GM12878 (cell line): ENCODE measurements around the gene LRRFIP2. TPM values are rescaled to one million over a fixed set of nuclear protein-coding genes. Genes with fewer than 3 reads are reported as not detected.

Experiments
- ATAC-seq: fragments of 200-7000 bp; cut with Tn5 transposase; 3 replicates; pipeline ENCODE4 v1.9.1; 2020; ENCODE audit warnings: mild to moderate bottlenecking, moderate library complexity
- BruUV-seq: library from RNA; stranded (reverse); fragments of 400-500 nt; replicated peaks from 2 replicates; lab custom pipeline; 2021; lab: Mats Ljungman, UMichigan
- CTCF ChIA-PET: fragments of 300-600 bp; sonication (Branson Sonifier 250); formaldehyde crosslinking; extraction: SDS; loops from one replicate; lab custom pipeline; 2021; ENCODE audit warnings: inconsistent platforms; lab: Yijun Ruan, JAX
- POLR2A ChIA-PET: fragments of 350-600 bp; formaldehyde crosslinking; extraction: SDS; loops from one replicate; lab custom pipeline; 2021; ENCODE audit warnings: inconsistent platforms; lab: Charles Lee
- RAD21 ChIA-PET: fragments of 300-600 bp; sonication (Branson Sonifier 250); formaldehyde crosslinking; loops from one replicate; lab custom pipeline; 2023; ENCODE audit warnings: antibody characterized with exemption; ENCODE audit not compliant: unreplicated experiment; lab: Charles Lee
- SMC1A ChIA-PET: fragments of 300-600 bp; sonication (Branson Sonifier 250); formaldehyde crosslinking; loops from one replicate; lab custom pipeline; 2023; ENCODE audit not compliant: unreplicated experiment, uncharacterized antibody; lab: Charles Lee
- DNase-seq: peaks from one replicate; pipeline ENCODE4 v3.0.0-alpha.2; 2011; ENCODE audit warnings: low read depth, low spot score
- FAIRE-seq: peaks from 3 replicates; lab custom pipeline; 2011; peaks lifted over from hg19 to GRCh38; lab: Jason Lieb, UNC
- H2AFZ ChIP-seq: 2 replicates; pipeline ENCODE4 v1.6.0; 2011; ENCODE audit warnings: low read depth, low read length, control low read depth; ENCODE audit not compliant: control insufficient read depth
- H3K27ac ChIP-seq: 2 replicates; pipeline ENCODE4 v1.5.1; 2011; ENCODE audit warnings: control low read depth; ENCODE audit not compliant: control insufficient read depth, insufficient read depth
- H3K27me3 ChIP-seq, 2 experiments: replicated peaks in 1 of 2; 2 replicates each; pipeline versions ENCODE4 v1.6.0 to v1.6.1; 2011; ENCODE audit warnings: low read length in 1 of 2; ENCODE audit not compliant: control insufficient read depth in 2 of 2, insufficient read depth in 2 of 2
- H3K36me3 ChIP-seq, 2 experiments: 2 replicates each; pipeline ENCODE4 v1.5.1; 2011; ENCODE audit warnings: low read length in 1 of 2; ENCODE audit not compliant: control insufficient read depth in 2 of 2, insufficient read depth in 2 of 2
- H3K4me1 ChIP-seq: 2 replicates; pipeline ENCODE4 v1.6.1; 2011; ENCODE audit warnings: mild to moderate bottlenecking, low read length, moderate library complexity, mixed read lengths; ENCODE audit not compliant: control insufficient read depth, insufficient read depth
- H3K4me2 ChIP-seq: 2 replicates; pipeline ENCODE4 v1.6.0; 2011; ENCODE audit warnings: control low read depth; ENCODE audit not compliant: control insufficient read depth, insufficient read depth
- H3K4me3 ChIP-seq: fragments of 200-600 bp; sonication (generic); 2 replicates; pipeline ENCODE4 v1.5.1; 2016
- H3K79me2 ChIP-seq: 2 replicates; pipeline ENCODE4 v1.6.0; 2011; ENCODE audit warnings: low read length; ENCODE audit not compliant: control insufficient read depth, insufficient read depth
- H3K9ac ChIP-seq: 2 replicates; pipeline ENCODE4 v1.8.0; 2011; ENCODE audit warnings: low read length, control low read depth, mixed read lengths; ENCODE audit not compliant: control insufficient read depth, insufficient read depth
- H3K9me3 ChIP-seq: replicated peaks from 3 replicates; pipeline ENCODE4 v1.5.1; 2011; ENCODE audit warnings: mild to moderate bottlenecking, low read length; ENCODE audit not compliant: control insufficient read depth, insufficient read depth
- H4K20me1 ChIP-seq: 2 replicates; pipeline ENCODE4 v1.6.0; 2011; ENCODE audit not compliant: control insufficient read depth, insufficient read depth
- CEBPB ChIP-seq, 2 experiments: fragments of 150-350 bp in 1 of 2; IDR thresholded peaks; 2 replicates each; pipeline ENCODE4 v1.6.1; 2012 to 2014; ENCODE audit warnings: low read depth in 2 of 2, low read length in 2 of 2, borderline replicate concordance in 1 of 2, inconsistent platforms in 1 of 2
- DPF2 ChIP-seq: fragments of 450-650 bp; IDR thresholded peaks from 2 replicates; pipeline ENCODE4 v1.6.1; 2017; ENCODE audit warnings: mild to moderate bottlenecking
- JUND ChIP-seq: IDR thresholded peaks from 2 replicates; pipeline ENCODE4 v1.6.1; 2012; ENCODE audit warnings: low read depth, mild to moderate bottlenecking, low read length, improper control_type of control experiment, moderate library complexity
- MYB ChIP-seq: fragments of 150-350 bp; IDR thresholded peaks from 2 replicates; pipeline ENCODE4 v1.6.1; 2014; ENCODE audit warnings: mild to moderate bottlenecking, low read depth, low read length, borderline replicate concordance
- RFX5 ChIP-seq: IDR thresholded peaks from 2 replicates; pipeline ENCODE4 v1.6.1; 2011; ENCODE audit warnings: low read depth, low read length, improper control_type of control experiment
- STAT3 ChIP-seq: IDR thresholded peaks from 2 replicates; pipeline ENCODE4 v1.6.1; 2011; ENCODE audit warnings: low read depth, low read length, improper control_type of control experiment
- YBX1 ChIP-seq: fragments of 450-650 bp; IDR thresholded peaks from 2 replicates; pipeline ENCODE4 v1.6.1; 2016; ENCODE audit warnings: antibody characterized with exemption
- WGBS: methylation state at CpG from one replicate; pipeline ENCODE4 v1.1.6; 2016; ENCODE audit warnings: low lambda C conversion rate; ENCODE audit not compliant: insufficient replicate concordance, insufficient coverage; ENCODE audit errors: missing lambda C conversion rate; 5-methylcytosine and 5-hydroxymethylcytosine counted together
- in situ Hi-C: fragments of 300-500 bp; cut with MboI; formaldehyde crosslinking; loops from 9 replicates; pipeline ENCODE4 v1.14.3; 2018; ENCODE audit warnings: mixed read lengths
- intact Hi-C: fragments of 100-400 bp; cut with micrococcal nuclease; formaldehyde crosslinking; loops from one replicate; pipeline ENCODE4 v1.14.2; 2022; ENCODE audit not compliant: unreplicated experiment
- polyA plus RNA-seq, 11 experiments: library from polyadenylated mRNA; depleted of rRNA in 4 of 11; unstranded in 6 of 11; stranded (reverse) in 5 of 11; fragments of >200 nt; fragmentation: Nextera tagmentation in 4 of 11; fragmentation: Illumina TruSeq in 1 of 11; extraction: Ambion mirVana in 4 of 11; extraction: Trizol in 1 of 11; gene quantifications; 1 replicate in 1 of 11; 2 replicates in 10 of 11; pipeline versions ENCODE4 v1.2.1 to v1.2.3, GENCODE V29; 2011 to 2016; ENCODE audit warnings: inconsistent platforms in 2 of 11, missing spikeins in 2 of 11, low read depth in 1 of 11
- small RNA-seq: library from RNA; depleted of rRNA; stranded (forward); fragments of <200 nt; gene quantifications from one replicate; pipeline ENCODE3, GENCODE V24; 2014
- total RNA-seq, 4 experiments: library from RNA; depleted of rRNA in 3 of 4; stranded (reverse); fragments of >200 nt in 3 of 4; fragmentation: Illumina TruSeq in 1 of 4; extraction: Trizol in 1 of 4; gene quantifications; 2 replicates each; pipeline versions ENCODE4 v1.2.1 to v1.2.3, GENCODE V29; 2013 to 2021
- TF ChIP-seq, protein P1 (sequence below): fragments of 450-650 bp; IDR thresholded peaks from 2 replicates; pipeline ENCODE4 v1.6.1; 2016; ENCODE audit warnings: mild to moderate bottlenecking

LRRFIP2 gene
- total and polyA plus RNA-seq, 10 of the 15 experiments (the other 5 are each of a cell fraction or from before 2014, with no cell fraction given): 9.7 to 46.9 (median 38.1) TPM

DNA sequence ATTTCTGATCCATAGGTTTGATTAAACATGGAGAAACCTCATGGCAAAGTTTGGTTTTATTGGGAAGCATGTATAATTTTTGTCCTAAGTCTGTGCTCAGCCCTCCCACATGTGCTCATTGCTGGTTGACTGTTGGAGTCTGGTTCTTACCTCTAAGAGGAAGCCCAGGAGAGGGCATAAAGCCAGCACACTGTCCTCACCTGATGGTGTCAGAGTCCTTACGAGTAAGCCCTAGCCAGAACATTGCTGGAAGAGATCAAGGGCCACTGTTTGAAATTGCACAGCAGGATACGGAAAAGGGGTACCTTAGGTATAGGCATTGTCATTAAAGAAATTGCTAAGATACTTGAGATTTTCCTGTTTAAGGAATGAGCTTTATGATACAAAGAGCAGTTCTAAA lies 159.8 kb downstream of the LRRFIP2 start:
- DNase-seq (no peak), FAIRE-seq (no peak), ATAC-seq (no peak)
- RAD21 ChIA-PET: interaction anchor here (0.6 kb wide), 1 partner anchor 36 kb away, joined by 3 read pairs; no protein-coding TSS in a partner anchor
- TF ChIP-seq JUND (no peak), YBX1 (no peak), DPF2 (no peak), RFX5 (no peak), CEBPB (IDR thresholded peaks at IDR 0.05; ENCODE audit: borderline replicate concordance in 1 of 2, low read depth in 2 of 2, low read length in 2 of 2) (no peak), MYB (no peak), STAT3 (no peak)
- TF ChIP-seq, protein P1, sequence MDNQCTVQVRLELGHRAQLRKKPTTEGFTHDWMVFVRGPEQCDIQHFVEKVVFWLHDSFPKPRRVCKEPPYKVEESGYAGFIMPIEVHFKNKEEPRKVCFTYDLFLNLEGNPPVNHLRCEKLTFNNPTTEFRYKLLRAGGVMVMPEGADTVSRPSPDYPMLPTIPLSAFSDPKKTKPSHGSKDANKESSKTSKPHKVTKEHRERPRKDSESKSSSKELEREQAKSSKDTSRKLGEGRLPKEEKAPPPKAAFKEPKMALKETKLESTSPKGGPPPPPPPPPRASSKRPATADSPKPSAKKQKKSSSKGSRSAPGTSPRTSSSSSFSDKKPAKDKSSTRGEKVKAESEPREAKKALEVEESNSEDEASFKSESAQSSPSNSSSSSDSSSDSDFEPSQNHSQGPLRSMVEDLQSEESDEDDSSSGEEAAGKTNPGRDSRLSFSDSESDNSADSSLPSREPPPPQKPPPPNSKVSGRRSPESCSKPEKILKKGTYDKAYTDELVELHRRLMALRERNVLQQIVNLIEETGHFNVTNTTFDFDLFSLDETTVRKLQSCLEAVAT: no peak
- POLR2A ChIA-PET: no interaction called here
- H3K9me3 ChIP-seq: no peaks in the 10 kb centered on the region
- WGBS: 100% methylated on average over 2 of the region's 2 CpGs
- no peak overlapping the region for H3K4me3 ChIP-seq
- H3K27me3 ChIP-seq: no peaks in the 10 kb centered on the region
- no peak overlapping the region for H3K4me2 ChIP-seq
- no peaks in the 10 kb centered on the region for H3K4me1 ChIP-seq
- BruUV-seq: no TSS peak
- intact Hi-C loops (no loop called here), in situ Hi-C loops (no loop called here)
- SMC1A ChIA-PET: interaction anchor here (0.9 kb wide), 1 partner anchor 8 kb away, joined by 3 read pairs; no protein-coding TSS in a partner anchor
- no peaks in the 10 kb centered on the region for H3K79me2 ChIP-seq
- H4K20me1 ChIP-seq: no peaks in the 10 kb centered on the region
- no peak overlapping the region for H3K9ac ChIP-seq
- H3K36me3 ChIP-seq: peaks cover 15 to 58% of the 10 kb centered on the region in 2 experiments
- no peak overlapping the region for H2AFZ ChIP-seq
- no peak overlapping the region for H3K27ac ChIP-seq
- CTCF ChIA-PET: interaction anchor here (1.0 to 1.4 kb wide), 2 partner anchors 9 to 115 kb away, joined by 3 to 6 read pairs; no protein-coding TSS in a partner anchor

Small RNAs within 50 kb of the gene (small RNA-seq; reads per million reads assigned to genes)
- gene RF00019 (not detected), gene RNU6-1301P (not detected)

Other genes starting within 250 kb of the LRRFIP2 start
- 1.7 and 2.6 TPM in 2 replicates for gene TRANK1, start 229.5 kb downstream of the LRRFIP2 start, total RNA-seq (2014; rRNA removed)
- gene TRANK1, start 229.5 kb downstream of the LRRFIP2 start, total RNA-seq (2014; rRNA removed; fragmentation: Illumina TruSeq; extraction: Trizol): 1.3 and 2.0 TPM in 2 replicates
- 3.7 and 4.4 TPM in 2 replicates for gene TRANK1, start 229.5 kb downstream of the LRRFIP2 start, total RNA-seq (2021)
- 6.2 and 8.8 TPM in 2 replicates for gene TRANK1, start 229.5 kb downstream of the LRRFIP2 start, polyA plus RNA-seq (2011; rRNA removed)
- 2.4 and 3.2 TPM in 2 replicates for gene TRANK1, start 229.5 kb downstream of the LRRFIP2 start, polyA plus RNA-seq (2014; fragmentation: Illumina TruSeq; extraction: Trizol)
- under 1 TPM; 0.46 to 0.63 TPM for gene TRANK1, start 229.5 kb downstream of the LRRFIP2 start, polyA plus RNA-seq (2014; fragmentation: Nextera tagmentation; extraction: Ambion mirVana)
- 1.0 and 1.1 TPM in 2 replicates for gene TRANK1, start 229.5 kb downstream of the LRRFIP2 start, polyA plus RNA-seq (2014; rRNA removed)
- under 1 TPM; 0.60 to 0.75 TPM for gene TRANK1, start 229.5 kb downstream of the LRRFIP2 start, polyA plus RNA-seq (2016; fragmentation: Nextera tagmentation; extraction: Ambion mirVana)
- 20.8 and 21.2 TPM in 2 replicates for gene EPM2AIP1, start 181.5 kb downstream of the LRRFIP2 start, total RNA-seq (2014; rRNA removed)
- gene EPM2AIP1, start 181.5 kb downstream of the LRRFIP2 start, total RNA-seq (2014; rRNA removed; fragmentation: Illumina TruSeq; extraction: Trizol): 28.5 and 31.9 TPM in 2 replicates
- gene EPM2AIP1, start 181.5 kb downstream of the LRRFIP2 start, total RNA-seq (2021): 20.9 and 24.0 TPM in 2 replicates
- gene EPM2AIP1, start 181.5 kb downstream of the LRRFIP2 start, polyA plus RNA-seq (2011; rRNA removed): 29.9 and 44.6 TPM in 2 replicates
- gene EPM2AIP1, start 181.5 kb downstream of the LRRFIP2 start, polyA plus RNA-seq (2014; fragmentation: Illumina TruSeq; extraction: Trizol): 25.8 and 29.9 TPM in 2 replicates
- gene EPM2AIP1, start 181.5 kb downstream of the LRRFIP2 start, polyA plus RNA-seq (2014; fragmentation: Nextera tagmentation; extraction: Ambion mirVana): 1 to 10 TPM; 5.5 to 7.9 TPM
- 21.5 and 22.4 TPM in 2 replicates for gene EPM2AIP1, start 181.5 kb downstream of the LRRFIP2 start, polyA plus RNA-seq (2014; rRNA removed)
- gene EPM2AIP1, start 181.5 kb downstream of the LRRFIP2 start, polyA plus RNA-seq (2016; fragmentation: Nextera tagmentation; extraction: Ambion mirVana): 10 to 100 TPM; 20.5 to 23.7 TPM
- 85.2 and 88.6 TPM in 2 replicates for gene MLH1, start 181.1 kb downstream of the LRRFIP2 start, total RNA-seq (2014; rRNA removed)
- gene MLH1, start 181.1 kb downstream of the LRRFIP2 start, total RNA-seq (2014; rRNA removed; fragmentation: Illumina TruSeq; extraction: Trizol): 109 TPM in 2 replicates
- 58.4 and 59.2 TPM in 2 replicates for gene MLH1, start 181.1 kb downstream of the LRRFIP2 start, total RNA-seq (2021)
- 92.4 and 113 TPM in 2 replicates for gene MLH1, start 181.1 kb downstream of the LRRFIP2 start, polyA plus RNA-seq (2011; rRNA removed)
- 92.5 and 116 TPM in 2 replicates for gene MLH1, start 181.1 kb downstream of the LRRFIP2 start, polyA plus RNA-seq (2014; fragmentation: Illumina TruSeq; extraction: Trizol)
- gene MLH1, start 181.1 kb downstream of the LRRFIP2 start, polyA plus RNA-seq (2014; fragmentation: Nextera tagmentation; extraction: Ambion mirVana): 10 to 100 TPM; 58.6 to 67.3 TPM
- gene MLH1, start 181.1 kb downstream of the LRRFIP2 start, polyA plus RNA-seq (2014; rRNA removed): 52.0 and 59.6 TPM in 2 replicates
- gene MLH1, start 181.1 kb downstream of the LRRFIP2 start, polyA plus RNA-seq (2016; fragmentation: Nextera tagmentation; extraction: Ambion mirVana): 10 to 100 TPM; 80.1 to 82.8 TPM
- gene GOLGA4, start 68.7 kb upstream of the LRRFIP2 start, total RNA-seq (2014; rRNA removed): 23.5 and 26.1 TPM in 2 replicates
- gene GOLGA4, start 68.7 kb upstream of the LRRFIP2 start, total RNA-seq (2014; rRNA removed; fragmentation: Illumina TruSeq; extraction: Trizol): 41.6 and 43.9 TPM in 2 replicates
- gene GOLGA4, start 68.7 kb upstream of the LRRFIP2 start, total RNA-seq (2021): 26.9 and 28.4 TPM in 2 replicates
- gene GOLGA4, start 68.7 kb upstream of the LRRFIP2 start, polyA plus RNA-seq (2011; rRNA removed): 17.9 and 31.3 TPM in 2 replicates
- 23.0 and 31.1 TPM in 2 replicates for gene GOLGA4, start 68.7 kb upstream of the LRRFIP2 start, polyA plus RNA-seq (2014; fragmentation: Illumina TruSeq; extraction: Trizol)
- gene GOLGA4, start 68.7 kb upstream of the LRRFIP2 start, polyA plus RNA-seq (2014; fragmentation: Nextera tagmentation; extraction: Ambion mirVana): 10 to 100 TPM in 1 of 2 experiments, 1 to 10 TPM in 1; 8.6 to 12.9 TPM
- gene GOLGA4, start 68.7 kb upstream of the LRRFIP2 start, polyA plus RNA-seq (2014; rRNA removed): 9.9 and 12.5 TPM in 2 replicates
- 10 to 100 TPM; 32.0 to 35.3 TPM for gene GOLGA4, start 68.7 kb upstream of the LRRFIP2 start, polyA plus RNA-seq (2016; fragmentation: Nextera tagmentation; extraction: Ambion mirVana)